ENCODE measurements around the gene CPEB1.
"Not testable (repeated sequence)": the region's sequence is repeated elsewhere in the genome, so short reads cannot be mapped to it uniquely, and the experiment has no call there.

Gene CPEB1

DNA sequence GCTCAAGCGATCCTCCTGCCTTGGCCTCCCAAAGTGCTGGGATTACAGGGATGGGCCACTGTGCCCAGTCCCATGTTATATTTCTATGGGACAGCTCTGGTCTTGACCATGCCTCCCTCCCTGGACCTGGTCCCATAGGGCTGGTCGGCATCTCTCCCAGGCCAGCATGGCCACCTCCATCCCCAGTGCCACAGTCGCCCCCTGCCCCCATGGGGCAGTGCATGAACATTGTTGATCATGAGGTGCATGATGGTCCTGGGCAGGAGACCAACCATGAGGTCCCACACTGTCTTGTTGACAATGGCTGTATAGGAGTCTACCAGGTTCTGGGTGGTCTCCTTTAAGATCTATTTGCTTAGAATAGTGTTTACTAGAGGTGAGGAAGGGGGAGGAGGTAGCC, 113.4 kb downstream of the CPEB1 start:
- Histone ChIP-seq H3K27ac (ENCODE audit: low read depth, low read length) (no peak overlapping the region), H3K9me3 (ENCODE audit: control insufficient read depth in 5 of 5, low read length in 5 of 5) (no peaks in the 10 kb centered on the region), H3K4me1 (ENCODE audit: control insufficient read depth in 5 of 5, insufficient read depth in 5 of 5, low read length in 5 of 5) (peaks cover 0 to 27% (median 14%) of the 10 kb centered on the region in 5 donors), H3K4me3 (ENCODE audit: low read depth in 1 of 5, low read length in 5 of 5) (no peak overlapping the region), H3K36me3 (ENCODE audit: control insufficient read depth in 5 of 5, insufficient read depth in 5 of 5, low read length in 5 of 5) (peaks cover 20 to 55% (median 40%) of the 10 kb centered on the region in 5 donors), H3K9ac (ENCODE audit: low read length in 5 of 5) (no peak overlapping the region), H3K27me3 (ENCODE audit: control insufficient read depth in 5 of 5, insufficient read depth in 4 of 5, low read length in 5 of 5) (no peaks in the 10 kb centered on the region)

DNA sequence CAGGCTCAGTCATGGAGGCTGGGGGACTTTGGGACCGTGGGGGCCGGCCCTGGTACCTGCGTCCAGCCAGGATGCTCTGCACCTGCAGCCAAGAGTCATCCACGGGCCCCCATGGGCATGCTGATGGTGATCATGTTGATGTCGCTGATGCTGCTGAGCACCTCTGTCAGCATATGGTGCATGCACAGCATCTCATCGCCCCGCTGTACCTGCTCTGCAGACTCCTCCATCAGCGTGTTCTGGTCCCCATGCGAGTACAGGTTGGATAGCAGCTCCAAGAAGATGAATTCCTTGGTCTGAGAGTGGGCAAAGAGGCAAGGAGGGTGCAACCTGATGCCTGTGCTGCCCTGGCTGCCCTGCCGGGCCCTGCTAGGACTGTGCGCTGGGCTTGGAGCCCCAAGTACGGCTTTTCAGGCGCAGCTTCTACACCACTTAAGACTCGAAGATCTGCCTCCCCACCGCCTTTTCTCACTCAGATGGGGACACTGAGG, 114.1 kb downstream of the CPEB1 start:
- no peaks in the 10 kb centered on the region for H3K27me3 ChIP-seq (ENCODE audit: control insufficient read depth in 5 of 5, insufficient read depth in 4 of 5, low read length in 5 of 5)
- H3K4me3 ChIP-seq (ENCODE audit: low read depth in 1 of 5, low read length in 5 of 5) = no peak overlapping the region
- no peak overlapping the region for H3K9ac ChIP-seq (ENCODE audit: low read length in 5 of 5)
- peaks cover 0 to 19% (median 7%) of the 10 kb centered on the region in 5 donors for H3K4me1 ChIP-seq (ENCODE audit: control insufficient read depth in 5 of 5, insufficient read depth in 5 of 5, low read length in 5 of 5)
- no peak overlapping the region for H3K27ac ChIP-seq (ENCODE audit: low read depth, low read length)
- no peaks in the 10 kb centered on the region for H3K9me3 ChIP-seq (ENCODE audit: control insufficient read depth in 5 of 5, low read length in 5 of 5)
- peaks cover 13 to 48% (median 33%) of the 10 kb centered on the region in 5 donors for H3K36me3 ChIP-seq (ENCODE audit: control insufficient read depth in 5 of 5, insufficient read depth in 5 of 5, low read length in 5 of 5)

GRCh38 chr15:82532383-82532990, 114.7 kb downstream of the CPEB1 start:
- H3K27me3 ChIP-seq (ENCODE audit: control insufficient read depth in 5 of 5, insufficient read depth in 4 of 5, low read length in 5 of 5) = no peaks in the 10 kb centered on the region
- H3K36me3 ChIP-seq (ENCODE audit: control insufficient read depth in 5 of 5, insufficient read depth in 5 of 5, low read length in 5 of 5) = peaks cover 8 to 43% (median 27%) of the 10 kb centered on the region in 5 donors
- H3K27ac ChIP-seq (ENCODE audit: low read depth, low read length) = no peak overlapping the region

DNA sequence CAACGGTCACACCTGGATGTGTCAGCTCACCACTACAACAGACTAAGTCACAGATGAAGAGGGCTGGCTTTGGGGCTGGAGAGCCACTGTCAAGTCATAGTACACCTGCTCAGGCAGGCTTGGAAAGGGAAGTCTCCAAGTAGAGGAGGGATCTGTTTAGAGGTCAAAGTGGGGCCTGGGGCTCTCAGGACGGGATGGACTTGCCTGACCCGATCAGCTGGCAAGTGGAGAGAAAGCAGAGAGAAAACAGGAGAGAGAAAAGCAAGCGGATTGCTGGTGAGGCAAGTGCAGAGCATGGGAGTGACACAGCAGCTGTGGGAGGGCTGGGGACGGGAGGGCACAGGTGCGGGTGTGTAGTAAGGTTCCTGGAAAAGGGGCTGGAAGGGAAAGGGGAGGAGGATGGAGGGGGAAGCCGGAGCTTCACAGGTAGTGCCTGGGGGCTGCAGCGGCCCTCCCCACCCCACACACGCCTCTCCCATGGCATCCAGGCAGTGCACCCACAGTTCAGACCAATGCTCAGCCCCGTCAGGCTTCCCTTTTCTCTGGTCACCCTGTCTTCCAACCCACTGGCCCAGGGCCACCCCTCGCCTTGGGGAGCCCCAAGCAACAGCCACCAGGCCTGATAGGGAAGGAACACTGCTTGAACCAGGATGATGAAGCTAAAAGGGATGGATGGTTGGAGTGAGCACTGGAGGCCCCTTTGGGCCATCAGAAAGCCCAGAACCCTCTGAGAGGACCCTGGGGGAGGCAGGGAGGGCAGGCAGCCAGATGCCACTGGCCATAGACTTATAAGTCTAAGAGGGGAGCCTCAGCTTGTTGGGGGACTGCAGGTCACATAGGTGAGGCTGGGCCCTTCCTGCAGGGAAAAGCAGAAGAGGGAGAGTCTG, 115.4 kb downstream of the CPEB1 start:
- Histone ChIP-seq H3K27ac (ENCODE audit: low read depth, low read length) (no peak overlapping the region), H3K4me1 (ENCODE audit: control insufficient read depth in 5 of 5, insufficient read depth in 5 of 5, low read length in 5 of 5) (peaks cover 0 to 10% (median 6%) of the 10 kb centered on the region in 5 donors), H3K9ac (ENCODE audit: low read length in 5 of 5) (no peak overlapping the region), H3K27me3 (ENCODE audit: control insufficient read depth in 5 of 5, insufficient read depth in 4 of 5, low read length in 5 of 5) (no peaks in the 10 kb centered on the region), H3K9me3 (ENCODE audit: control insufficient read depth in 5 of 5, low read length in 5 of 5) (no peaks in the 10 kb centered on the region), H3K36me3 (ENCODE audit: control insufficient read depth in 5 of 5, insufficient read depth in 5 of 5, low read length in 5 of 5) (peaks cover 2 to 35% (median 21%) of the 10 kb centered on the region in 5 donors), H3K4me3 (ENCODE audit: low read depth in 1 of 5, low read length in 5 of 5) (no peak overlapping the region)

More at GRCh38 chr15:82532383-82532990, 114.7 kb downstream of the CPEB1 start:
- Histone ChIP-seq H3K9ac (ENCODE audit: low read length in 5 of 5) (no peak overlapping the region), H3K4me3 (ENCODE audit: low read depth in 1 of 5, low read length in 5 of 5) (no peak overlapping the region), H3K9me3 (ENCODE audit: control insufficient read depth in 5 of 5, low read length in 5 of 5) (no peaks in the 10 kb centered on the region), H3K4me1 (ENCODE audit: control insufficient read depth in 5 of 5, insufficient read depth in 5 of 5, low read length in 5 of 5) (peaks cover 0 to 14% (median 7%) of the 10 kb centered on the region in 5 donors)

DNA sequence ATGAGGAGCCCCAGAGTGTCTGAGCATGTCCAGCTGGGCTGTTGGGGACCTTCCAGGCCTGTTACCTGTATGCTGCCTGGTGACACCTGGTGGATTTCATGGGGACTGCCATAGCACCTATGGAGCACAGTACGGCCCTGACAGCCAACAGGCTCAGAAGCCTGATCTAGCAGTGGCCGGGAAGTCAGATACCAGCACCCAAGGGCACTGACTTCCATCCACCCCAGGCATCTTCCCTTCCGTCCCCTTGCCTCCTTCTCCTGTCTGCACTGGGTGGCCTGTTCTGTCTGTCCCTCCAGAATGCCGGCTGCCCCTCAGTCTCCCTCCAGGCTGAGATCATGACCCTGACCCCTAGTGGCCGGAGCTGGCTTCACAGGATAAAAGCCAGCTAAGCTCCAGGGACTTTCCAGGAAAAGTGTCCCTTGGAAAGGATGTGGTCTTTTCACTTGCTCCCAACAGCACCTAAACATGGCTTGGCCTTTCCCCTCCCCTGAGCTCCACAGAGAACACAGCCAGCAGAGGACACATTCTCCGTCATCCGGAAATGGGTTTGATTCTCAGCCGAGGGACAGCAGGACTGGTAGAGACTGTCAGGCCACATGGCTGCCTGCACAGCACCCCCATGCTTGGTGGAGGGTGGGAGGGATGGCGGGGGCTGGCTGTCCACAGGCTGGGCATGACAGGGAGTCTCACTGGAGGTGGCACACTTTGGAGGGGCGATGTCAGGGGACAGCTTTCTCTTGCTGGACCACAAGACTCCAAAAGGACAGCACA, 116.4 kb downstream of the CPEB1 start:
- Histone ChIP-seq H3K9me3 (ENCODE audit: control insufficient read depth in 5 of 5, low read length in 5 of 5) (no peaks in the 10 kb centered on the region), H3K27ac (ENCODE audit: low read depth, low read length) (no peak overlapping the region), H3K9ac (ENCODE audit: low read length in 5 of 5) (peak overlapping the region in 1 of 5 donors; percentile 11), H3K27me3 (ENCODE audit: control insufficient read depth in 5 of 5, insufficient read depth in 4 of 5, low read length in 5 of 5) (no peaks in the 10 kb centered on the region), H3K4me1 (ENCODE audit: control insufficient read depth in 5 of 5, insufficient read depth in 5 of 5, low read length in 5 of 5) (peaks cover 0 to 10% (median 6%) of the 10 kb centered on the region in 5 donors), H3K36me3 (ENCODE audit: control insufficient read depth in 5 of 5, insufficient read depth in 5 of 5, low read length in 5 of 5) (peaks cover 2 to 26% (median 12%) of the 10 kb centered on the region in 5 donors), H3K4me3 (ENCODE audit: low read depth in 1 of 5, low read length in 5 of 5) (peak overlapping the region in 3 of 5 donors; percentile 29 to 69 (median 44))

DNA sequence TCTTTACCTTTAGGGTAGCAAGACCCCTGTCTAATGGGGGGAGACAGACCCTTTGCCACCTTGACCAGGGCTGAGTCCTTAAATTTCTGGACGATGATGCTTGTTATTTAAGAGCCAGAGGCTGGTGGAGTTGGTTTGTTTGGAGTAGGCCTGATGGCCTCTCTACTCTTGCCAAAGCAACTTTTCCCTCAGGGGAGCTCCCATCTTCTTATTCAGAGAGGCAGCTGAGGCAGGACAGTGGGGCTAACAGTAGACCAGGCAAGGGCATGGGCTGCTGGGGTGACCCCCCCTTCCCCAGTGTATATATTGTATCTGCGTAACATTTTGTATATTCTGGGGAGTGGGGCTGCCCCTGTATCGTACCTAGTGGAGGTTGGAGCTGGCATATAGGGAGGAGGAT, 117.2 kb downstream of the CPEB1 start:
- H3K36me3 ChIP-seq (ENCODE audit: control insufficient read depth in 5 of 5, insufficient read depth in 5 of 5, low read length in 5 of 5) = peaks cover 2 to 24% (median 9%) of the 10 kb centered on the region in 5 donors
- H3K9me3 ChIP-seq (ENCODE audit: control insufficient read depth in 5 of 5, low read length in 5 of 5) = no peaks in the 10 kb centered on the region
- peaks cover 0 to 10% (median 6%) of the 10 kb centered on the region in 5 donors for H3K4me1 ChIP-seq (ENCODE audit: control insufficient read depth in 5 of 5, insufficient read depth in 5 of 5, low read length in 5 of 5)
- no peak overlapping the region for H3K9ac ChIP-seq (ENCODE audit: low read length in 5 of 5)
- H3K4me3 ChIP-seq (ENCODE audit: low read depth in 1 of 5, low read length in 5 of 5) = no peak overlapping the region
- no peak overlapping the region for H3K27ac ChIP-seq (ENCODE audit: low read depth, low read length)
- H3K27me3 ChIP-seq (ENCODE audit: control insufficient read depth in 5 of 5, insufficient read depth in 4 of 5, low read length in 5 of 5) = no peaks in the 10 kb centered on the region

- H3K4me3 ChIP-seq (ENCODE audit: low read depth in 1 of 5, low read length in 5 of 5); H3K4me1 ChIP-seq (ENCODE audit: control insufficient read depth in 5 of 5, insufficient read depth in 5 of 5, low read length in 5 of 5); H3K36me3 ChIP-seq (ENCODE audit: control insufficient read depth in 5 of 5, insufficient read depth in 5 of 5, low read length in 5 of 5): not testable (repeated sequence)
Measured at GRCh38 chr15:82513587-82513986, 133.6 kb downstream of the CPEB1 start.

GRCh38 chr15:82507693-82508092, 139.5 kb downstream of the CPEB1 start:
- not testable (repeated sequence) for H3K4me1 ChIP-seq (ENCODE audit: control insufficient read depth in 5 of 5, insufficient read depth in 5 of 5, low read length in 5 of 5); H3K36me3 ChIP-seq (ENCODE audit: control insufficient read depth in 5 of 5, insufficient read depth in 5 of 5, low read length in 5 of 5); H3K9me3 ChIP-seq (ENCODE audit: control insufficient read depth in 5 of 5, low read length in 5 of 5); H3K4me3 ChIP-seq (ENCODE audit: low read depth in 1 of 5, low read length in 5 of 5); H3K9ac ChIP-seq (ENCODE audit: low read length in 5 of 5); H3K27ac ChIP-seq (ENCODE audit: low read depth, low read length); H3K27me3 ChIP-seq (ENCODE audit: control insufficient read depth in 5 of 5, insufficient read depth in 4 of 5, low read length in 5 of 5)

More at GRCh38 chr15:82513587-82513986, 133.6 kb downstream of the CPEB1 start:
- H3K27ac ChIP-seq (ENCODE audit: low read depth, low read length); H3K9me3 ChIP-seq (ENCODE audit: control insufficient read depth in 5 of 5, low read length in 5 of 5); H3K27me3 ChIP-seq (ENCODE audit: control insufficient read depth in 5 of 5, insufficient read depth in 4 of 5, low read length in 5 of 5); H3K9ac ChIP-seq (ENCODE audit: low read length in 5 of 5): not testable (repeated sequence)

GRCh38 chr15:82507087-82507486, 140.1 kb downstream of the CPEB1 start:
- not testable (repeated sequence) for H3K4me3 ChIP-seq (ENCODE audit: low read depth in 1 of 5, low read length in 5 of 5); H3K36me3 ChIP-seq (ENCODE audit: control insufficient read depth in 5 of 5, insufficient read depth in 5 of 5, low read length in 5 of 5); H3K9ac ChIP-seq (ENCODE audit: low read length in 5 of 5); H3K27me3 ChIP-seq (ENCODE audit: control insufficient read depth in 5 of 5, insufficient read depth in 4 of 5, low read length in 5 of 5); H3K27ac ChIP-seq (ENCODE audit: low read depth, low read length); H3K4me1 ChIP-seq (ENCODE audit: control insufficient read depth in 5 of 5, insufficient read depth in 5 of 5, low read length in 5 of 5); H3K9me3 ChIP-seq (ENCODE audit: control insufficient read depth in 5 of 5, low read length in 5 of 5)

Measured in subcutaneous abdominal adipose tissue (tissue), 5 donors.